Neural crest cell (in vitro differentiated cells): ENCODE measurements around the gene LARP4B. TPM values are rescaled to one million over a fixed set of nuclear protein-coding genes. Genes with fewer than 3 reads are reported as not detected.
A peak's percentile ranks its signal among the peaks of the same experiment; 100 is the strongest.

Experiments
- DNase-seq: peaks from one replicate; pipeline ENCODE4 v3.0.0; 2021; ENCODE audit warnings: low read depth, mixed read lengths, low spot score
- H3K27ac Mint-ChIP-seq: one replicate; pipeline ENCODE4 v1.8.0; 2021; ENCODE audit warnings: mild to moderate bottlenecking, mixed read lengths; ENCODE audit not compliant: unreplicated experiment
- H3K27me3 Mint-ChIP-seq: 2 replicates; pipeline ENCODE4 v1.8.0; 2021; ENCODE audit warnings: low read depth, mild to moderate bottlenecking, mixed read lengths
- H3K36me3 Mint-ChIP-seq: 2 replicates; pipeline ENCODE4 v1.8.0; 2021; ENCODE audit warnings: low read depth, mild to moderate bottlenecking, mixed read lengths
- H3K4me1 Mint-ChIP-seq: 2 replicates; pipeline ENCODE4 v1.8.0; 2021; ENCODE audit warnings: mixed read lengths
- H3K4me3 Mint-ChIP-seq: one replicate; pipeline ENCODE4 v1.8.0; 2021; ENCODE audit warnings: mild to moderate bottlenecking, mixed read lengths
- H3K9me3 Mint-ChIP-seq: 2 replicates; pipeline ENCODE4 v1.8.0; 2021; ENCODE audit warnings: mixed read lengths
- CTCF ChIP-seq: fragments of 200-600 bp; sonication (generic); conservative IDR thresholded peaks from 2 replicates; pipeline ENCODE4 v1.5.0; 2021; ENCODE audit warnings: antibody characterized with exemption, mild to moderate bottlenecking
- total RNA-seq: library from RNA; stranded (reverse); gene quantifications from 2 replicates; pipeline ENCODE4 v1.2.1, GENCODE V29; 2021

The LARP4B gene
- total RNA-seq, 1 donor from 2014 or later, result 75.4 TPM

GRCh38 chr10:955127-955819 is 23.8 kb upstream of the LARP4B start:
- Mint-ChIP-seq H3K27me3 (peaks cover 3% of the 10 kb centered on the region), H3K4me1 (no peaks in the 10 kb centered on the region)

GRCh38 chr10:954396-954795 is 22.9 kb upstream of the LARP4B start:
- no peak overlapping the region for H3K4me3 Mint-ChIP-seq
- no peak for TF ChIP-seq CTCF
- H3K4me1 Mint-ChIP-seq, result no peaks in the 10 kb centered on the region
- H3K36me3 Mint-ChIP-seq, result no peaks in the 10 kb centered on the region
- H3K9me3 Mint-ChIP-seq, result no peaks in the 10 kb centered on the region
- no peak overlapping the region for H3K27ac Mint-ChIP-seq
- H3K27me3 Mint-ChIP-seq, result no peaks in the 10 kb centered on the region
- DNase-seq, result no peak

More at GRCh38 chr10:955127-955819, 23.8 kb upstream of the LARP4B start:
- DNase-seq, result no peak
- no peak overlapping the region for H3K27ac Mint-ChIP-seq
- H3K9me3 Mint-ChIP-seq, result peaks cover 4% of the 10 kb centered on the region
- no peak overlapping the region for H3K4me3 Mint-ChIP-seq
- TF ChIP-seq CTCF, result no peak
- H3K36me3 Mint-ChIP-seq, result no peaks in the 10 kb centered on the region

- no peak for TF ChIP-seq CTCF
- H3K36me3 Mint-ChIP-seq, result no peaks in the 10 kb centered on the region
- no peaks in the 10 kb centered on the region for H3K4me1 Mint-ChIP-seq
- no peaks in the 10 kb centered on the region for H3K9me3 Mint-ChIP-seq
- H3K27ac Mint-ChIP-seq, result no peak overlapping the region
- no peak overlapping the region for H3K4me3 Mint-ChIP-seq
- no peaks in the 10 kb centered on the region for H3K27me3 Mint-ChIP-seq
- DNase-seq, result no peak
Measured at GRCh38 chr10:953836-954235, 22.3 kb upstream of the LARP4B start.

GRCh38 chr10:949446-949845 is 17.9 kb upstream of the LARP4B start:
- no peak for TF ChIP-seq CTCF
- H3K9me3 Mint-ChIP-seq, result no peaks in the 10 kb centered on the region
- H3K36me3 Mint-ChIP-seq, result no peaks in the 10 kb centered on the region
- no peak overlapping the region for H3K4me3 Mint-ChIP-seq
- no peak for DNase-seq
- H3K4me1 Mint-ChIP-seq, result no peaks in the 10 kb centered on the region
- H3K27me3 Mint-ChIP-seq, result no peaks in the 10 kb centered on the region
- H3K27ac Mint-ChIP-seq, result no peak overlapping the region

- H3K9me3 Mint-ChIP-seq, result no peaks in the 10 kb centered on the region
Measured at GRCh38 chr10:948347-948746, 16.8 kb upstream of the LARP4B start.

More at GRCh38 chr10:948347-948746, 16.8 kb upstream of the LARP4B start:
- TF ChIP-seq CTCF, result no peak
- peak overlapping the region; percentile 12 for H3K27ac Mint-ChIP-seq
- DNase-seq, result no peak
- no peaks in the 10 kb centered on the region for H3K27me3 Mint-ChIP-seq
- no peak overlapping the region for H3K4me3 Mint-ChIP-seq
- H3K36me3 Mint-ChIP-seq, result no peaks in the 10 kb centered on the region
- no peaks in the 10 kb centered on the region for H3K4me1 Mint-ChIP-seq
